ENCODE data around the gene SERPINB3.

GRCh38 chr18:63702660-63703059, 41.0 kb upstream of the SERPINB3 start, which contains the start of gene SERPINB11:
- no peak for TF ChIP-seq CTCF (IDR thresholded peaks at IDR 0.05; ENCODE audit: low read depth, low read length, missing input control)
- no peak for TF ChIP-seq TAF1 (conservative IDR thresholded peaks at IDR 0.05)
- no peak for TF ChIP-seq SP1 (IDR thresholded peaks at IDR 0.05)
- TF ChIP-seq YY1 (IDR thresholded peaks at IDR 0.05), result no peak
- TF ChIP-seq RXRA (IDR thresholded peaks at IDR 0.05), result no peak
- no peak for TF ChIP-seq JUND (IDR thresholded peaks at IDR 0.05)
- no peak for TF ChIP-seq REST (IDR thresholded peaks at IDR 0.05)
- no peak for TF ChIP-seq GABPA (IDR thresholded peaks at IDR 0.05 in 1 of 2, conservative IDR thresholded peaks at IDR 0.05 in 1 of 2)
- TF ChIP-seq HNF4G (IDR thresholded peaks at IDR 0.05), result no peak
- TF ChIP-seq HNF4A (conservative IDR thresholded peaks at IDR 0.05), result no peak
- TF ChIP-seq ATF3 (IDR thresholded peaks at IDR 0.05), result no peak
- TF ChIP-seq MAX (IDR thresholded peaks at IDR 0.05), result no peak
- no peak for TF ChIP-seq RAD21 (IDR thresholded peaks at IDR 0.05)
- TF ChIP-seq EGR1 (IDR thresholded peaks at IDR 0.05; ENCODE audit: low read depth in 2 of 2), result no peak

Measured in liver (tissue), 3 donors.